Stimulated activated CD4-positive, alpha-beta T cell treated with anti-CD3 and anti-CD28 coated beads, Interleukin-4, amount 100 ng/mL, for 4 hours (primary cell): ENCODE measurements around the gene UBIAD1.
A peak's percentile ranks its signal among the peaks of the same experiment; 100 is the strongest.

Experiments used
- DNase-seq, 2 experiments: peaks; one replicate each; pipeline ENCODE4 v3.0.0-alpha.2; 2020

Gene UBIAD1

DNA sequence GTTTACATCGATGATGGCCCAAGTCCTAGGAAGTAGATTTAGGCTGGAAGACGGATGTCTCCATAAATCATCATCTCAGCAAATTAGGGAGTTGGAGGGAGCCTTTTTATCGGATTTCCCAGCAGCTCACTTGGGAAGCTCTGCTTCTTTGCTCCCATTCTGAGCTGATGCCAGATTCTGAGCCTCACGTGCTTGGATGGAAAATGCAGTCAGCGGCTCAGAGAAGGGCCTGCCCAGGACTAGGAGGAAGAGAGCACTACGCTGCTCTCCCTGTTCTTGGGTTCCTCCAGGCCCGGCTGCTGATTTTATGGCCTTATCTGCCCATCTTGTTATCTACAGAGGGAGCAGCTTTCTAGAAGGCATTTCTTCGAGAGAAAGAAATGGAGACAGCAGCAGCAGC lies 42.0 kb downstream of the UBIAD1 start:
- DNase-seq, result no peak

DNA sequence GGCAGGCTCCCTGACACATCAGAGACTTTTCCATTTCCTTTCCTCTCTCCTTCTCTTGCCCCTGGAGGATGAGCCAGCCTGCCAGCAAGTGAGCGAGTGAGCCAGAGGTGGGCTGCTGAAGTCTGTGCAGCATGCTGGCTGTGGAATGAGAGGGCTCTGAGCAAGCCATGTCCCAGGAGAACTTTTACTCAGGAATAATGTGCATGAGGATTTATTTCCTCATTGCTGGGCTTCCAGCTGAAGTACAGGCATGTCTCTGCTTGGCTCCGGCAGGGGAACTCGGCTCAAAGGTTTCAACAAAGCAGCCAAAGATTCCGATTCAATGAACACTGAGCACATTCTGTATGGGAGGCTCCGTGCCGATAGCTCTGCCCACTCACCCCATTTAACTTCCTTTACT lies 43.7 kb downstream of the UBIAD1 start:
- no peak for DNase-seq

DNA sequence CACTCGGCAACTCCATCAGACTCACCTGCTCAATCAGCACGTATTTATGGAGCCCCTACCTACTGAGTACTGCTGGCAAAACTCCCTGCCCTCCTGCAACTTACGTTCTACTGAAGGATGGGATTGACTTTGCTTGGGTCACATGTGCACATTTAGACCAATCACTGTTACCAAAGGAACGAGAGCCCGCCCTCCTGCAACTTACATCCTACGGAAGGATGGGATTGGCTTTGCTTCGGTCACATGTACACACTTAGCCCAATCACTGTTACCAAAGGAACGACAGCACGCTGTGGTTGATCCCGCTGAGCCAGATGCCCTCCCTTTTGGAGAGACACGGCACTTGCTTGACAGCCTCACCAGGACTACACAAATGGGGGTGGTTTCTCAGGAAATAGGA lies 46.0 kb downstream of the UBIAD1 start:
- no peak for DNase-seq

- peak; percentile 20 to 34 for DNase-seq
Measured at GRCh38 chr1:11320153-11320936, 47.3 kb downstream of the UBIAD1 start.

DNA sequence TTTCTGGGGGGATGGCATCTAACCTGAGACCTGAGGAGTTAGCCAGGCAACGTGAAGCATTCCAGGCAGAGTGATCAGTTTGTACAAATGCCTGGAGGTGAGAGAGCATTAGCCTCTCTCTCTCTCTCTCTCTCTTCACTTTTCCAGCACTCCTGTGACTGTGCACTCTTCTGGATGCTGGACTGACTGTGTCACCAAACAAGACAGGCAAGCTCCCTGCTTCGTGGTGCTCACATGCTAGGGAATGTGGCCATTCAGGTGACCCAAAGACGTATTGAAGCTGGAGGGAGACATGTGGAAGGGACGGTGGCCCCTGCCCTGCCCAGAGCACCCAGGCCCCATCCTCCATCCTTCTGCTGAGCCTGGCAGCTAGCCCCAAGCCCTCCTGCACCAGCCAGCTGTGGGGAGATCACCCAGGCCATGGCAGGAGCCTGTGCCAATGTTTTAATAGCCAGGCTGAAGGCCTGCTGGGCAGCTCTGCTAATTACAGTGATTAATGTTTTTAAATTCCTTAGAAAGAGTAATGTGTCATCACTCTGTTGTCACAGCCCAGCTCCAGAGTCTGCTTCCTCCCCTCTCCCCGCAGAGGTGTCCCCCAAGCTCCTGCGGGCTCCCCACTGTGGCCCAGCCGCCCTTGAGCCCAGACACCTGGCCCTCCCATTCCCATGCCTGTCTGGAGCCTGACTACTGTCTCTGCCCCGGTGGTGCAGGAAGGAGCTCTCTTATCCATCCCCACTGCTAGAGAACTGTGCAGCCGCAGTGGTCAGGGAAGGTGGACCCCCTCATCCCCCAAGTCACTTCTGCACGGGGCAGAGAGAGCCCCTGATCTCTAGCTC lies 48.9 kb downstream of the UBIAD1 start:
- no peak for DNase-seq

GRCh38 chr1:11324567-11325165 lies 51.7 kb downstream of the UBIAD1 start:
- DNase-seq, result no peak

GRCh38 chr1:11326070-11326469 lies 53.1 kb downstream of the UBIAD1 start:
- no peak for DNase-seq

- DNase-seq, result no peak
Measured at GRCh38 chr1:11328444-11328843, 55.4 kb downstream of the UBIAD1 start.

- no peak for DNase-seq
Measured at GRCh38 chr1:11330411-11330810, 57.4 kb downstream of the UBIAD1 start.

DNA sequence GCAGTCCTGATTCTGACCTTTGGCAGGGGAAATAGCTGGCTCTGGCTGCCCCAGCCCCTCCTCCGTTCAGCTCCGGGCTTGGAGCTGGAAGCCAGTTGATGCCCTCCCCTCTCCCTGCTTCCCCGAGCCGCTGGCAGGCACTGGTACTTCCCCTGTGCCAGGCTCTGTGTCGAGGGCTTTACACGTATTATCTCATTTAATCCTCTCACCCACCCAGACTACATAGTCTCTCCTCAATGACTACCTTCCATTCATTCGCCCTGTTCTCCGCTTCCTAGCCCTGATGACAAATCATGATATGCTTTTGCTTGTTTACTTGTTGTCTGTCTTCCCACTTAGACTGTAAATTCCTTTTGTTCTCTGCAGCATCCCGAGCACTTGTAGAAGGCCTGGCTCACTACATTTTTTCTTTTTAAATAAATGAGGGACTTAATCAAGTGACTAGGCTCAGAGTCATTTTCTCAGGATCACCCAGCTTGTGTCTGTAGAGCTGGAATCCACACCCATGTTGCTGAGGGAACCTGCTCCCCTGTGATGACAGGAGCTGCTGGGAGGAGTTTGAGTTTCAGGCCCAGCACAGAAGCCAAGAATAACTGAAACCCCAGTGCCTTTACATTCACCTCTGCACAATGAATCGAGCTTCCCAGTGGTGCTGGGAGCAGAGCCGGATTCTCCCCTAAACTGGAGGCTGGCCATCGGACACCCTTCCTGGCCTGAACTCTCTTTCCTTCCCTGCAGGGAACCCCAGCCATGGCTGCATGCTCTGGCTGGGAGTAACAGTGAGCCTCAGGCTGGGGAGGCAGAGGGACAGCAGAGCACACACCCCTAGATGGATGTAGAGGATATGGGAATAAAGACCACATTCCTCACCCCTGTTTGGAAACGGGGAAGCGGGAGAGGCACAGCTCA lies 58.3 kb downstream of the UBIAD1 start:
- no peak for DNase-seq

DNA sequence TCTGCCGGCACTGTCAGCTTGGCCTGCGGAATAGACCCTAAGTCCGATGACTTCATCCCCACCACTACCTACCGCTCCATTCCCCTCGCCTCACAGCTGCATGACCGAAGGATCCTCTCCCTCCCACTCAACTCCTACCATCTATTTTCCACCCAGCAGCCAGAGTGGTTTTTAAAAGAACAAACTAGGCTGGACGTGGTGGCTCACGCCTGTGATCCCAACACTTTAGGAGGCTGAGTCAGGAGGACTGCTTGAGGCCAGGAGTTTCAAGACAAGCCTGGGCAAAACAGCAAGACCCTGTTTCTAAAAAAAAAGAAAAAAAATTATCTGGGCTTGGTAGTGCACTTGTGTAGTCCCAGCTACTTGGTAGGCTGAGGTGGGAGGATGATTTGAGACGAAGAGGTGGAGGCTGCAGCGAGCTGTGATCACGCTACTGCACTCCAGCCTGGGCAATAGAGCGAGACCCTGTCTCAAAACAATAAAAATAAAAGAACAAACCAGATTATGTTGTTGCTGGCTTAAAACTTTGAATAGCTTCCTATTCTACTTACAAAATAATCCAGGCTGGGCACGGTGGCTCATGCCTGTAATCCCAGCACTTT lies 59.0 kb downstream of the UBIAD1 start:
- DNase-seq, result no peak

- DNase-seq, result no peak
Measured at GRCh38 chr1:11333631-11334030, 60.6 kb downstream of the UBIAD1 start.

GRCh38 chr1:11334261-11334804 lies 61.3 kb downstream of the UBIAD1 start:
- DNase-seq, result no peak

DNA sequence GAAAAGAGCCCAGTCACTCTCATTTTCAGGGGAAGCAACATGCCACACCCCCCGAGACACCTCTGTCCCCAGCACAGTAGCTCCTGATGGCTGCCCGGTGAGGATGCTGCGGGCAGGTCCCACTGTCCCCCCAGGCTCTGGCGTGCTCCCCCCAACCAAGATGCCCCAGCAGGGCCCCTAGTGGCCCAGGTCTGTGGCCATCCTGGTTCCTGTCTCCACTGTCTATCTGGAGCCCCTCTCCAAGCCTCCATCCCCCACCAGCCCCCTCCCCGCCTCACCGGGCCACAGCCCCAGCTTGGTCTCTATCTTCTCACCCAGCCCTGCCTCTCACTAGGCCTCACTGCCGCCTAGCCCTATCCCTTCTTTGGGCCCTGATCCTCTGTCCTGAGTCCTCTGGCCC lies 61.8 kb downstream of the UBIAD1 start:
- DNase-seq, result no peak

DNA sequence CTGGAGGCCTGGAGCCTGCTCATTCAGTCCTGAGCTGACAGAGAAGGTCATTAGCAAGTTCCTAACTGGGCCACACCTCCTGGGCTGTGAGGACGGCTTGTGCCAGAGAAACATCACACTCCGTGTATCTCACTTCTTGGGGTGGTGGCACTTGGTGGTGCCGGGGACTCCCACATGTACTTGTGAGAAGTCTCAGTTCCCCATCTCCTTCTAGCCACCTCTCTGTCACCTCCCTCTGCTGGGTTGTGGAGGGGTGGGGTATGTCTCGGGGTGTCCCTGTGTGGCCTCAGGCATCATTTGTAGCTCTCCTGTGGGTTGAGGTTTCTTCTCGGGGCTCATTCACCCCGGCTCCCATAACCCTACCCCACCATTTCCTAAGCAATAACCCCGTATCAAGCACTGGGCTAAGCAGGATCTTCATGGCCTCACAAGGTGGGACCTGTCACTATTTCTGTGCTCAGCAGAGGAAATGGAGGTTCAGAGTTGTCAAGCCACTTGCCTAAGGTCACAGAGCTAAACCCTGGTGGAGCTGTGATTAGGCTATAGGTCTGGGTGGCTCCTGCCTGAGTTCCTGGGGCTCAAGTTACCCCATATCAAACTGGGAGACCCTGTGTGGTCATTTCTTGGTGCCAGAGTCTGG lies 62.5 kb downstream of the UBIAD1 start:
- no peak for DNase-seq

GRCh38 chr1:11337580-11338073 lies 64.6 kb downstream of the UBIAD1 start:
- peak; percentile 50 to 71 for DNase-seq
